Endothelial cell of umbilical vein (primary cell): ENCODE measurements around the gene GFPT1. TPM values are rescaled to one million over a fixed set of nuclear protein-coding genes. Genes with fewer than 3 reads are reported as not detected.

Experiments used
- BruUV-seq: library from RNA; stranded (reverse); fragments of 400-500 nt; replicated peaks from 2 replicates; lab custom pipeline; 2021; lab: Mats Ljungman, UMichigan
- CTCF ChIA-PET: fragments of 300-600, 350-600 bp; sonication (Branson Sonifier 250); formaldehyde crosslinking; loops from one replicate; lab custom pipeline; 2021; ENCODE audit warnings: antibody characterized with exemption, inconsistent platforms; lab: Charles Lee
- POLR2A ChIA-PET: fragments of 300-600, 350-600 bp; sonication (Branson Sonifier 250); formaldehyde crosslinking; loops from one replicate; lab custom pipeline; 2021; ENCODE audit warnings: antibody characterized with exemption, inconsistent platforms; lab: Charles Lee
- DNase-seq: peaks from one replicate; pipeline ENCODE4 v3.0.0-alpha.2; 2011; ENCODE audit warnings: low read depth, low spot score
- FAIRE-seq: peaks from 2 replicates; lab custom pipeline; 2011; peaks lifted over from hg19 to GRCh38; lab: Jason Lieb, UNC
- H2AFZ ChIP-seq: 2 replicates; pipeline ENCODE4 v1.6.0; 2012; ENCODE audit warnings: low read depth, low read length, control low read depth, inconsistent platforms
- H3K27ac ChIP-seq: 2 replicates; pipeline ENCODE4 v1.5.1; 2011; ENCODE audit warnings: low read depth, mild to moderate bottlenecking, control low read depth, low read length, moderate library complexity; ENCODE audit not compliant: insufficient read depth
- H3K27me3 ChIP-seq, 2 experiments: 2 replicates each; pipeline versions ENCODE4 v1.6.0 to v1.6.1; 2011; ENCODE audit warnings: low read length in 2 of 2, mixed read lengths in 1 of 2; ENCODE audit not compliant: control insufficient read depth in 2 of 2, insufficient read depth in 2 of 2
- H3K36me3 ChIP-seq, 2 experiments: 2 replicates in 1 of 2; 3 replicates in 1 of 2; pipeline ENCODE4 v1.5.1; 2011; ENCODE audit warnings: low read length in 2 of 2, mild to moderate bottlenecking in 1 of 2, moderate library complexity in 1 of 2; ENCODE audit not compliant: control insufficient read depth in 2 of 2, insufficient read depth in 2 of 2; ENCODE audit errors: extremely low read depth in 1 of 2
- H3K4me1 ChIP-seq: 3 replicates; pipeline ENCODE4 v1.5.1; 2011; ENCODE audit warnings: mild to moderate bottlenecking, low read length; ENCODE audit not compliant: control insufficient read depth, insufficient read depth; ENCODE audit errors: extremely low read depth
- H3K4me2 ChIP-seq: 2 replicates; pipeline ENCODE4 v1.6.1; 2011; ENCODE audit warnings: low read length, control low read depth, mixed read lengths; ENCODE audit not compliant: insufficient read depth
- H3K4me3 ChIP-seq, 3 experiments: fragments of 200-600 bp in 1 of 3; sonication (generic), shearing (Covaris generic) in 1 of 3; replicated peaks in 1 of 3; 2 replicates each; pipeline ENCODE4 v1.5.1; 2011 to 2016; ENCODE audit warnings: control low read depth in 3 of 3, low read length in 3 of 3, mild to moderate bottlenecking in 2 of 3, inconsistent platforms in 1 of 3, low read depth in 1 of 3, moderate library complexity in 1 of 3; ENCODE audit not compliant: insufficient read depth in 1 of 3
- H3K79me2 ChIP-seq: 2 replicates; pipeline ENCODE4 v1.6.0; 2012; ENCODE audit warnings: low read length, inconsistent platforms; ENCODE audit not compliant: control insufficient read depth, insufficient read depth
- H3K9ac ChIP-seq: replicated peaks from 2 replicates; pipeline ENCODE3; 2011; ENCODE audit warnings: low read length, control low read depth; ENCODE audit not compliant: insufficient read depth; ENCODE audit errors: extremely low read depth
- H3K9me1 ChIP-seq: replicated peaks from 3 replicates; pipeline ENCODE4 v1.6.0; 2011; ENCODE audit warnings: mild to moderate bottlenecking, low read length; ENCODE audit not compliant: control insufficient read depth, insufficient read depth; ENCODE audit errors: extremely low read depth
- H3K9me3 ChIP-seq: replicated peaks from 2 replicates; pipeline ENCODE4 v1.5.1; 2012; ENCODE audit warnings: low read length, inconsistent platforms; ENCODE audit not compliant: control insufficient read depth, insufficient read depth
- H4K20me1 ChIP-seq: replicated peaks from 2 replicates; pipeline ENCODE3; 2011; ENCODE audit warnings: mild to moderate bottlenecking, low read length; ENCODE audit not compliant: control insufficient read depth, insufficient read depth; ENCODE audit errors: extremely low read depth
- CTCF ChIP-seq, 2 donors: IDR thresholded peaks; 1 replicate in 1 of 2; 2 replicates in 1 of 2; pipeline ENCODE4 v1.5.1; 2011; ENCODE audit warnings: low read length in 2 of 2, mild to moderate bottlenecking in 2 of 2, moderate library complexity in 2 of 2, control low read depth in 1 of 2, inconsistent platforms in 1 of 2, low read depth in 1 of 2; ENCODE audit not compliant: insufficient read depth in 1 of 2; ENCODE audit errors: extremely low read depth in 1 of 2
- EZH2 ChIP-seq: IDR thresholded peaks from 2 replicates; pipeline ENCODE4 v1.6.1; 2012; ENCODE audit warnings: borderline replicate concordance, low read depth, mild to moderate bottlenecking, moderate library complexity, low read length, inconsistent platforms; ENCODE audit not compliant: severe bottlenecking
- FOS ChIP-seq: IDR thresholded peaks from 2 replicates; pipeline ENCODE4 v1.6.1; 2011; ENCODE audit warnings: mild to moderate bottlenecking, low read length, moderate library complexity, borderline replicate concordance; ENCODE audit not compliant: insufficient read depth
- GATA2 ChIP-seq: IDR thresholded peaks from 2 replicates; pipeline ENCODE4 v1.7.0; 2011; ENCODE audit warnings: low read depth, mild to moderate bottlenecking, moderate library complexity, mixed read lengths, low read length; ENCODE audit not compliant: insufficient read length, insufficient read depth
- JUN ChIP-seq: IDR thresholded peaks from 2 replicates; pipeline ENCODE4 v1.6.1; 2011; ENCODE audit warnings: borderline replicate concordance, low read depth; ENCODE audit not compliant: insufficient read length, insufficient read depth
- MAX ChIP-seq: IDR thresholded peaks from 2 replicates; pipeline ENCODE4 v1.6.1; 2011; ENCODE audit not compliant: insufficient read depth, insufficient read length
- MYC ChIP-seq: IDR thresholded peaks from one replicate; pipeline ENCODE4 v1.6.1; 2011; ENCODE audit warnings: mild to moderate bottlenecking, low read depth, low read length
- POLR2A ChIP-seq: IDR thresholded peaks from 2 replicates; pipeline ENCODE4 v1.6.1; 2012; ENCODE audit warnings: low read depth, mild to moderate bottlenecking, control low read depth, low read length
- POLR2AphosphoS5 ChIP-seq: IDR thresholded peaks from 2 replicates; pipeline ENCODE4 v1.6.1; 2012; ENCODE audit warnings: low read depth, mild to moderate bottlenecking, control low read depth, low read length, moderate library complexity; ENCODE audit not compliant: insufficient read depth
- dilution Hi-C: fragments of 300-500 bp; cut with MboI; formaldehyde crosslinking; loops from one replicate; pipeline ENCODE4 v1.15.0; 2019; ENCODE audit warnings: low sequenced_read_pairs; ENCODE audit not compliant: extremely low pct_ligation_motif_present
- intact Hi-C: fragments of 100-400 bp; cut with micrococcal nuclease; formaldehyde crosslinking; loops from one replicate; pipeline ENCODE4 v1.10.0; 2022
- polyA plus RNA-seq, 4 experiments: library from polyadenylated mRNA; depleted of rRNA in 3 of 4; stranded (reverse) in 3 of 4; unstranded in 1 of 4; fragments of >200 nt; gene quantifications; 2 replicates each; pipeline versions ENCODE4 v1.2.1 to v1.2.3, GENCODE V29; 2011 to 2012; ENCODE audit warnings: missing spikeins in 1 of 4
- total RNA-seq: library from RNA; stranded (reverse); gene quantifications from 2 replicates; pipeline ENCODE4 v1.2.3, GENCODE V29; 2021

The GFPT1 gene
- total and polyA plus RNA-seq, 2 donors (not counting 3 experiments of a cell fraction or from before 2014, with no cell fraction given) = 8.8 to 38.7 TPM

DNA sequence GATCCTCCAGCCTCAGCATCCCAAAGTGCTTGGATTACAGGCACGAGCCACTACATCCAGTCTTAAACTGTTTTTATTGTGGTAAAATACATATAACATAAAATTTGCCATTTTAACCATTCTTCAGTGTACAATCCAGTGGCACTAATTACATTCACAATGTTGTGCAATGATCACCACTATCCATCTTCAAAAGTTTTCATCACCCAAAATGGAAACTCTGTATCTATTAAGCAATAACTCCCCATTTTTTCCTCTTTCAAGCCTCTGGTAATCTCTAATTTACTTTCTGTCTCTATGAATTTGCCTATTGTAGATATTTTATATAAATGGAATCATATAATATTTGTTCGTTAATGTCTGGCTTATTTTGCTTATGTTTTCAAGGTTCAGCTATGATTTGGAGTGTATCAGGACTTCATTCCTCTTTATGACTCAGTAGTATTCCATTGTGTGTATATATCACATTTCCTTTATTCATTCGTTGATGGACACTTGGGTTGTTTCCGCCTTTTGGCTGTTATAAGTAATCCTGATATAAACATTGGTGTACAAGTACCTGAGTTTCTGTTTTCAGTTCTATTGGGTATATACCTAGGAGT lies 71.8 kb downstream of the GFPT1 start:
- H2AFZ ChIP-seq = no peak overlapping the region
- no peaks in the 10 kb centered on the region for H4K20me1 ChIP-seq
- POLR2A ChIA-PET = no interaction called here
- BruUV-seq = no TSS peak
- no peak overlapping the region for H3K4me3 ChIP-seq
- no peaks in the 10 kb centered on the region for H3K4me1 ChIP-seq
- dilution Hi-C loops = no loop called here
- H3K9me1 ChIP-seq = no peaks in the 10 kb centered on the region
- H3K9ac ChIP-seq = no peak overlapping the region
- CTCF ChIA-PET = no interaction called here
- intact Hi-C loops = no loop called here
- no peak overlapping the region for H3K4me2 ChIP-seq
- no peak for DNase-seq
- no peaks in the 10 kb centered on the region for H3K9me3 ChIP-seq
- H3K36me3 ChIP-seq = no peaks in the 10 kb centered on the region
- TF ChIP-seq POLR2AphosphoS5 (no peak), GATA2 (no peak), CTCF (IDR thresholded peaks at IDR 0.05; ENCODE audit: extremely low read depth in 1 of 2, insufficient read depth in 1 of 2, low read depth in 1 of 2, low read length in 2 of 2) (no peak), FOS (no peak), POLR2A (no peak), MYC (no peak), EZH2 (no peak), MAX (no peak), JUN (no peak)
- no peak overlapping the region for H3K27ac ChIP-seq
- FAIRE-seq = no peak
- H3K27me3 ChIP-seq = no peaks in the 10 kb centered on the region
- no peaks in the 10 kb centered on the region for H3K79me2 ChIP-seq
